Measurements from ENCODE around the gene SMARCA2.

GRCh38 chr9:2012347-2012746 lies 2.8 kb upstream of the SMARCA2 start:
- TF ChIP-seq, protein P1, sequence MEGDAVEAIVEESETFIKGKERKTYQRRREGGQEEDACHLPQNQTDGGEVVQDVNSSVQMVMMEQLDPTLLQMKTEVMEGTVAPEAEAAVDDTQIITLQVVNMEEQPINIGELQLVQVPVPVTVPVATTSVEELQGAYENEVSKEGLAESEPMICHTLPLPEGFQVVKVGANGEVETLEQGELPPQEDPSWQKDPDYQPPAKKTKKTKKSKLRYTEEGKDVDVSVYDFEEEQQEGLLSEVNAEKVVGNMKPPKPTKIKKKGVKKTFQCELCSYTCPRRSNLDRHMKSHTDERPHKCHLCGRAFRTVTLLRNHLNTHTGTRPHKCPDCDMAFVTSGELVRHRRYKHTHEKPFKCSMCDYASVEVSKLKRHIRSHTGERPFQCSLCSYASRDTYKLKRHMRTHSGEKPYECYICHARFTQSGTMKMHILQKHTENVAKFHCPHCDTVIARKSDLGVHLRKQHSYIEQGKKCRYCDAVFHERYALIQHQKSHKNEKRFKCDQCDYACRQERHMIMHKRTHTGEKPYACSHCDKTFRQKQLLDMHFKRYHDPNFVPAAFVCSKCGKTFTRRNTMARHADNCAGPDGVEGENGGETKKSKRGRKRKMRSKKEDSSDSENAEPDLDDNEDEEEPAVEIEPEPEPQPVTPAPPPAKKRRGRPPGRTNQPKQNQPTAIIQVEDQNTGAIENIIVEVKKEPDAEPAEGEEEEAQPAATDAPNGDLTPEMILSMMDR (IDR thresholded peaks at IDR 0.05) = no peak
- TF ChIP-seq EZH2 (IDR thresholded peaks at IDR 0.05) = no peak
- TF ChIP-seq EZH2phosphoT487 (IDR thresholded peaks at IDR 0.05) = no peak
